ENCODE data around the gene PTPRE. TPM values are rescaled to one million over a fixed set of nuclear protein-coding genes. Genes with fewer than 3 reads are reported as not detected.
A peak's percentile ranks its signal among the peaks of the same experiment; 100 is the strongest.

Gene PTPRE
- total RNA-seq, 1 donor from 2014 or later = 3.6 TPM

- H3K4me1 Mint-ChIP-seq (ENCODE audit: unreplicated experiment) = no peaks in the 10 kb centered on the region
- H3K27me3 Mint-ChIP-seq = peaks cover 4% of the 10 kb centered on the region
- H3K9me3 Mint-ChIP-seq = no peaks in the 10 kb centered on the region
- H3K4me3 Mint-ChIP-seq = no peak overlapping the region
- no peak overlapping the region for H3K27ac Mint-ChIP-seq
- no peak for DNase-seq (ENCODE audit: extremely low spot score, unreplicated experiment)
- TF ChIP-seq CTCF (conservative IDR thresholded peaks at IDR 0.05) = no peak
- peaks cover 10% of the 10 kb centered on the region for H3K36me3 Mint-ChIP-seq
Measured at GRCh38 chr10:128095027-128095752, 188.3 kb downstream of the PTPRE start.

DNA sequence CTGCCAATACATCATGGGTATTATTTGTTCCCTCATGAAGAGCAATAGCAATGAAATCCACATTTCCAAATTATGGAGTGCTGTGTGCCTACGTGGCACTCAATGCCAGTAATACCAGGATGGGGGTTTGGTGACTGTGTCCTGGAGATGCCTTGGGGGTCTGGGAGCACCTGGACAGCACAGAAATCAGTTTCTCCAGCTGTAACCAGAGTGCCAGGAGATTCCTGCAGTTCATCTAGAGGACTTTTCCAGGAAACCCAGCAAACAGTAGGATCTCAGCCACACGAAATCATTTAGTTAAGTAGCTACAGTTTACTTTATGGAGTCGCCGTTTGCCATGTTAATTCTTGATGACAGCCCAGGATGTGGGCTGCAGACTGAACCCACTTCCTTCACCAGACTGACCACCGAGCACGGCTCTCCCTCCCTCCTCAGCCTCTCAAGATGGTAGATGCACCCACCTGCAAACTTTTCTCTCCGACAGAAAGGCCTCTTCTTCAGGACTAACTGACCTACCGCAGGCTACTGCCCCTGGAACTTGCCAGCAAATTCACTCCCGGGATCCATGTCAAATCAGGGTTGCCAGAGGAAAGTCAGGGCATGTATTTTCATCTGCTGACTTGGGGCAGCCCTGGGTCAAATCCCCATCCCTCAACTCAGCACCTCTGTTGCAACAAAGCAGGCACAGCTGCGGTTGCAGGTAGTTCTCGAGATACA, 189.0 kb downstream of the PTPRE start:
- peaks cover 10% of the 10 kb centered on the region for H3K36me3 Mint-ChIP-seq
- no peaks in the 10 kb centered on the region for H3K27me3 Mint-ChIP-seq
- no peak for DNase-seq (ENCODE audit: extremely low spot score, unreplicated experiment)
- TF ChIP-seq CTCF (conservative IDR thresholded peaks at IDR 0.05) = no peak
- no peak overlapping the region for H3K4me3 Mint-ChIP-seq
- H3K27ac Mint-ChIP-seq = no peak overlapping the region
- H3K9me3 Mint-ChIP-seq = no peaks in the 10 kb centered on the region
- no peaks in the 10 kb centered on the region for H3K4me1 Mint-ChIP-seq (ENCODE audit: unreplicated experiment)

- H3K27me3 Mint-ChIP-seq = no peaks in the 10 kb centered on the region
- peaks cover 14% of the 10 kb centered on the region for H3K36me3 Mint-ChIP-seq
- no peaks in the 10 kb centered on the region for H3K4me1 Mint-ChIP-seq (ENCODE audit: unreplicated experiment)
- no peak for TF ChIP-seq CTCF (conservative IDR thresholded peaks at IDR 0.05)
- no peaks in the 10 kb centered on the region for H3K9me3 Mint-ChIP-seq
- H3K27ac Mint-ChIP-seq = peak overlapping the region; percentile 50
- no peak for DNase-seq (ENCODE audit: extremely low spot score, unreplicated experiment)
- no peak overlapping the region for H3K4me3 Mint-ChIP-seq
Measured at GRCh38 chr10:128096486-128097199, 189.7 kb downstream of the PTPRE start.

GRCh38 chr10:128097783-128098182, 190.9 kb downstream of the PTPRE start:
- TF ChIP-seq CTCF (conservative IDR thresholded peaks at IDR 0.05) = no peak
- H3K27me3 Mint-ChIP-seq = no peaks in the 10 kb centered on the region
- H3K4me1 Mint-ChIP-seq (ENCODE audit: unreplicated experiment) = no peaks in the 10 kb centered on the region
- peaks cover 14% of the 10 kb centered on the region for H3K36me3 Mint-ChIP-seq
- H3K9me3 Mint-ChIP-seq = no peaks in the 10 kb centered on the region
- H3K4me3 Mint-ChIP-seq = no peak overlapping the region
- H3K27ac Mint-ChIP-seq = no peak overlapping the region
- DNase-seq (ENCODE audit: extremely low spot score, unreplicated experiment) = no peak

DNA sequence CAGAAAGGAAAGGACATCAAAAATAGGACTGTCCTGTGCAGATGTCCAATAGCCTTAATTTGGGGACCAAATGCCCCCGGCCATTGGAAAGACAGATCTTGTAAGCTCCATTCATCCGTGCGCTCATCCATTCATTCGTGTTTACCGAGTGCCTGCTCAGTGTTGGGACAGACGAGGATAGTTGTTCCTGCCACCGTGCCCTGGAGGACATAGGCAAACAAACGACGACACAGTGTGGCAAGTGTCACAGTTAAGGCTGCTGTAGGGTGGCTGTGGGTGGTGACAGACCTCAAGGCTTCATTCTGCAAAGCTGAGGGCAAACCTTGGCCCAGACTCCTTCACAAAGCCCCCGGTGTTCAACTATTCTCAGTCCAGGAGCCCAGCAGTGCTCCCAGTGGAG, 191.7 kb downstream of the PTPRE start:
- H3K27me3 Mint-ChIP-seq = no peaks in the 10 kb centered on the region
- H3K27ac Mint-ChIP-seq = no peak overlapping the region
- H3K9me3 Mint-ChIP-seq = no peaks in the 10 kb centered on the region
- no peak overlapping the region for H3K4me3 Mint-ChIP-seq
- no peak for TF ChIP-seq CTCF (conservative IDR thresholded peaks at IDR 0.05)
- H3K4me1 Mint-ChIP-seq (ENCODE audit: unreplicated experiment) = no peaks in the 10 kb centered on the region
- no peak for DNase-seq (ENCODE audit: extremely low spot score, unreplicated experiment)
- peaks cover 20% of the 10 kb centered on the region for H3K36me3 Mint-ChIP-seq

Data from type B pancreatic cell (in vitro differentiated cells).